ENCODE measurements around the gene ZNF688. TPM values are rescaled to one million over a fixed set of nuclear protein-coding genes. Genes with fewer than 3 reads are reported as not detected.
A peak's percentile ranks its signal among the peaks of the same experiment; 100 is the strongest.

ZNF688 gene
- total RNA-seq, 1 donor from 2014 or later, result 3.6 TPM

DNA sequence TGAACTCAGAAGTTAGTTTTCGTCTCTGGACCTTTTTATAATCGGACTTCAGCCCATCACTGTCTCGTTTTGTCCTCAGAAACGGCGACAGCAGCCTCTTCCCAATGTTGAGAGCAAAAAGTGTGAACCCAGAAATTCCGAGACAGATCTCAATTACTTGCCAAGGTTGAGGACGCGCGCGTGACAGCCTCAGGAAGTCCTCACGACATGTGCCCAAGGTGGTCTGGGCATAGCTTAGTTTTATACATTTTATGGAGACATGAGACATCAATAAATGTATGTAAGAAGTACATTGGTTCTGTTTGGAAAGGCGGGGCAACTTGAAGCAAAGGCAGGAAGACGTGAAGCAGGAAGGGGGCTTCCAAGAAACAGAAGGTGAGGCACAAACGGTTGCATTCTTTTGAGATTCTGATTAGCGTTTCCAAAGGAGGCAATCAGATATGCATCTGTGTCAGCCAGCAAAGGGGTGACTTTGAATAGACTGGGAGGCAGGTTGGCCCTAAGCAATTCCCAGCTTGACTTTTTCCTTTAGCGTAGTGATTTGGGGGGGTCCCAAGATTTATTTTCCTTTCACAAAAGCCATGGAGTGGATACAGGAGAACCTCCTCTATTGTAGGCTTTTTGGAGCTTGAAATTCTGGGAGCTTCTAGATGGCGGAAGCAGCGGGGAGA is 36.3 kb downstream of the ZNF688 start:
- Mint-ChIP-seq H3K27me3 (ENCODE audit: insufficient read depth, low read depth) (peaks cover 4% of the 10 kb centered on the region), H3K9me3 (no peaks in the 10 kb centered on the region), H3K4me1 (peaks cover 24% of the 10 kb centered on the region), H3K4me3 (peak overlapping the region; percentile 88), H3K36me3 (peaks cover 9% of the 10 kb centered on the region), H3K27ac (peak overlapping the region; percentile 91)
- Histone ChIP-seq H3K9ac (peak overlapping the region; percentile 27), H3F3A (ENCODE audit: low read depth) (peaks cover 7% of the 10 kb centered on the region), H3K9me3 (ENCODE audit: low read depth) (no peaks in the 10 kb centered on the region), H3K4me3 (peak overlapping the region; percentile 71), H3K27ac (no peak overlapping the region), H3K36me3 (no peaks in the 10 kb centered on the region), H3K4me1 (peaks cover 8% of the 10 kb centered on the region), H3K4me2 (peak overlapping the region; percentile 82), H2AFZ (replicated peaks) (peak overlapping the region; percentile 80), H3K79me2 (ENCODE audit: low read depth) (peaks cover 36% of the 10 kb centered on the region), H3K27me3 (no peaks in the 10 kb centered on the region), H4K20me1 (ENCODE audit: low read depth) (no peaks in the 10 kb centered on the region)
- TF ChIP-seq EZH2 (IDR thresholded peaks at IDR 0.05), result no peak
- no peak for TF ChIP-seq EZH2phosphoT487 (IDR thresholded peaks at IDR 0.05)
- TF ChIP-seq, protein P1, sequence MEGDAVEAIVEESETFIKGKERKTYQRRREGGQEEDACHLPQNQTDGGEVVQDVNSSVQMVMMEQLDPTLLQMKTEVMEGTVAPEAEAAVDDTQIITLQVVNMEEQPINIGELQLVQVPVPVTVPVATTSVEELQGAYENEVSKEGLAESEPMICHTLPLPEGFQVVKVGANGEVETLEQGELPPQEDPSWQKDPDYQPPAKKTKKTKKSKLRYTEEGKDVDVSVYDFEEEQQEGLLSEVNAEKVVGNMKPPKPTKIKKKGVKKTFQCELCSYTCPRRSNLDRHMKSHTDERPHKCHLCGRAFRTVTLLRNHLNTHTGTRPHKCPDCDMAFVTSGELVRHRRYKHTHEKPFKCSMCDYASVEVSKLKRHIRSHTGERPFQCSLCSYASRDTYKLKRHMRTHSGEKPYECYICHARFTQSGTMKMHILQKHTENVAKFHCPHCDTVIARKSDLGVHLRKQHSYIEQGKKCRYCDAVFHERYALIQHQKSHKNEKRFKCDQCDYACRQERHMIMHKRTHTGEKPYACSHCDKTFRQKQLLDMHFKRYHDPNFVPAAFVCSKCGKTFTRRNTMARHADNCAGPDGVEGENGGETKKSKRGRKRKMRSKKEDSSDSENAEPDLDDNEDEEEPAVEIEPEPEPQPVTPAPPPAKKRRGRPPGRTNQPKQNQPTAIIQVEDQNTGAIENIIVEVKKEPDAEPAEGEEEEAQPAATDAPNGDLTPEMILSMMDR (IDR thresholded peaks at IDR 0.05), result no peak
- peak; percentile 41 for DNase-seq (ENCODE audit: low spot score)

DNA sequence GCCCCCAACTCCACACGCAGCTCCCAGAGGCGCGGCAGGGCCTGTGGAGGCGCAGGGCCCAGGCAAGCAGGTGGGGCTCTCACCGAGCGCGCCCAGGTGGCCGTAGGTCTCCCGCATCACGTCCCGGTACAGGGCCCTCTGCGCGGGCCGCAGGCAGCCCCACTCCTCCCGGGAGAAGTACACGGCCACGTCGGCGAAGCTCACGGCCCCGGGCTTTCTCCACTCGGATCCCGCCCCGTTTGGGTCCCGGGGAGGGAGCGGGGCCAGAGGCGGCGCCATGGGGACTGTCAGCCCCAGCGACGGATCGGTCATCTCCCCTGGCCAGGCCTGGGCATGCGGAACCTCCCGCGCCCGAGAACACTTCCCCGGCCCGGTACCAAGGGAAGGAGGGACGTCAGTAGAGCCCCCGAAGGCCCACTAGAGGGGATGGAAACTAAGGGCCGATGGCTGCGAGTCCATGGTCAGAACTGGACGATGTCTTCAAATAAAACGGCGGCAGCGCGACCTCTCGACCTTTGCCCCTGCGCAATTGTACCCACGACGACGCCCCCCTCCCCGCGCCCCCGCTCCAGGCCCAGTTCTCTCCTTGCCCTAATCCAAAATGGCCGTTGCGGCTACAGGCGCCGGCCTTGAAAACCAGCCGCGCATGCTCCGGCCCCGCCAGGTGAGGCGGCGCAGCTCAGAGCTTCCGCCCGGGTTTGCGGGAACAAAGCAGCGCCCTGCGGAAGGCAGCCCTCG is 37.0 kb downstream of the ZNF688 start, which contains the start of gene ZNF747:
Gene ZNF747, minus strand, starts transcription at position 491 of the 738 bp plus-strand sequence. Its CDS starts 179 bp downstream, at position 312.
- Mint-ChIP-seq H3K4me1 (peaks cover 24% of the 10 kb centered on the region), H3K36me3 (peaks cover 9% of the 10 kb centered on the region), H3K27ac (peak within 1 kb of the TSS; percentile 91), H3K4me3 (peak within 1 kb of the TSS; percentile 88), H3K27me3 (ENCODE audit: insufficient read depth, low read depth) (peaks cover 4% of the 10 kb centered on the region), H3K9me3 (no peaks in the 10 kb centered on the region)
- no peak within 1 kb of the TSS for H3K27ac ChIP-seq
- H2AFZ ChIP-seq (replicated peaks), result peak within 1 kb of the TSS; percentile 80
- H3K9ac ChIP-seq, result peak within 1 kb of the TSS; percentile 45
- DNase-seq (ENCODE audit: low spot score), result peak; percentile 95
- no peaks in the 10 kb centered on the region for H4K20me1 ChIP-seq (ENCODE audit: low read depth)
- H3K9me3 ChIP-seq (ENCODE audit: low read depth), result no peaks in the 10 kb centered on the region
- peaks cover 7% of the 10 kb centered on the region for H3F3A ChIP-seq (ENCODE audit: low read depth)
- H3K4me3 ChIP-seq, result peak within 1 kb of the TSS; percentile 71
- H3K4me1 ChIP-seq, result peaks cover 8% of the 10 kb centered on the region
- peak within 1 kb of the TSS; percentile 82 for H3K4me2 ChIP-seq
- H3K79me2 ChIP-seq (ENCODE audit: low read depth), result peaks cover 36% of the 10 kb centered on the region
- H3K36me3 ChIP-seq, result no peaks in the 10 kb centered on the region
- TF ChIP-seq, protein P1 (IDR thresholded peaks at IDR 0.05), result peak; percentile 17
- no peak for TF ChIP-seq EZH2phosphoT487 (IDR thresholded peaks at IDR 0.05)
- TF ChIP-seq EZH2 (IDR thresholded peaks at IDR 0.05), result no peak
- H3K27me3 ChIP-seq, result no peaks in the 10 kb centered on the region

DNA sequence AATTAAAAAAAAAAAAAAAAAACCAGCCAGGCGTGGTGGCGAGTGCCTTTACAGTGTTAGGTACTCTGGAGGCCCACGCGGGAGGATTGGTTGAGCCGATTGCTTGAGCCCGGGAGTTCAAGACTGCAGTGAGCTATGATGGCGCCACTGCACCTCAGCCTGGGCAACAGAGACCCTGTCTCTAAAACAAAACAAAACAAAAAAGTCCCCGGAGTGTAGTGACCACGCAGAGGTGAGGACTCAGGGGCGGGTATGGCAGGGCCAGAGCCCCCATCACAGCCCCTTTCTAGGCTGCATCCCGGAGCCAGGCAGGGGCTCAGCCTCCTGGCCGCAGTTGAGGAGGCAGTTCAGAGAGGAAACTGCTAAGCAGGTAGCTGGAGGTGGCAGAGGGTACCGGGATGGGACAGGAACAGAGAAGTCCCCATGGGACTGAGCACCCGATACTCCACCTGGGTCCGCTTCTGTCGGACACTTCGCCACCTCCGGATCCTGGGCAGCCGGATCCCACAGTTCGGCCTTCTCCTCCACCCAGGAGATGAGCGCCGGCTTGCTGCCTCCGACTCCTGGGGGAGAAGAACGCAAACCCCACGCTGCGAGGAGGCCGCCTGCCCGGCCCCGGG is 37.7 kb downstream of the ZNF688 start:
- TF ChIP-seq EZH2 (IDR thresholded peaks at IDR 0.05) (no peak), EZH2phosphoT487 (IDR thresholded peaks at IDR 0.05) (no peak)
- TF ChIP-seq, protein P1 (IDR thresholded peaks at IDR 0.05), result no peak
- Histone ChIP-seq H3K4me3 (peak overlapping the region; percentile 71), H3K79me2 (ENCODE audit: low read depth) (peaks cover 36% of the 10 kb centered on the region), H4K20me1 (ENCODE audit: low read depth) (no peaks in the 10 kb centered on the region), H3K9me3 (ENCODE audit: low read depth) (no peaks in the 10 kb centered on the region), H3K27me3 (no peaks in the 10 kb centered on the region), H2AFZ (replicated peaks) (peak overlapping the region; percentile 80), H3K4me2 (peak overlapping the region; percentile 82), H3F3A (ENCODE audit: low read depth) (peaks cover 7% of the 10 kb centered on the region), H3K36me3 (no peaks in the 10 kb centered on the region), H3K9ac (peak overlapping the region; percentile 45), H3K27ac (no peak overlapping the region), H3K4me1 (peaks cover 8% of the 10 kb centered on the region)
- Mint-ChIP-seq H3K27me3 (ENCODE audit: insufficient read depth, low read depth) (peaks cover 3% of the 10 kb centered on the region), H3K4me3 (peak overlapping the region; percentile 82), H3K9me3 (no peaks in the 10 kb centered on the region), H3K36me3 (peaks cover 9% of the 10 kb centered on the region), H3K27ac (peak overlapping the region; percentile 50), H3K4me1 (peaks cover 24% of the 10 kb centered on the region)
- DNase-seq (ENCODE audit: low spot score), result peak; percentile 17
